GM19099 (cell line): ENCODE results near the gene RLN2.

Experiments used
- POLR2A ChIP-seq: IDR thresholded peaks from 3 replicates; pipeline ENCODE4 v1.6.1; 2011; ENCODE audit warnings: low read depth; ENCODE audit not compliant: insufficient read length; ENCODE audit errors: extremely low read depth

The RLN2 gene

GRCh38 chr9:5286262-5286661 lies 18.3 kb downstream of the RLN2 start:
- no peak for TF ChIP-seq POLR2A

GRCh38 chr9:5278486-5278885 lies 26.0 kb downstream of the RLN2 start:
- TF ChIP-seq POLR2A, result no peak

GRCh38 chr9:5274770-5275169 lies 29.7 kb downstream of the RLN2 start:
- no peak for TF ChIP-seq POLR2A

GRCh38 chr9:5269249-5269715 lies 35.2 kb downstream of the RLN2 start:
- no peak for TF ChIP-seq POLR2A

DNA sequence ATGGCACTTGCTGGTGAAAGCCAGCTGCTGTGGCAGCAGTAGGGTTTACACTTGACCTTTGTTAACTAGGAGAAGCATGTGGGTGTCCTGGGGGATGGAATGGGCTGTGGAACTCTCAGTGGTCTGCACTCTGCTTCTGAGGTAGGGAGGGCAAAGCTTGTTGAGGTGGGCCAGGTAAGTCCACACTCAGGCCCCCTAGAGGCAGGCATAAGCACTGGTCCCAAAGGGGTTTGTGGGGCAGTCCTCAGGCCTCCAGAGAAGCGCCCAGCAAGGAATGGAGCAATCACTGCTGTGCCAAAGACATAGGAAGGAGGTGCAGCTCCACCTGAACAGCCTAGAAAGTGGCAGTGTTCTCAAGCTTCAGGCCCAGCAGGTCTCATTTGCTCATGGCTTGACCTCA lies 38.6 kb downstream of the RLN2 start:
- no peak for TF ChIP-seq POLR2A

DNA sequence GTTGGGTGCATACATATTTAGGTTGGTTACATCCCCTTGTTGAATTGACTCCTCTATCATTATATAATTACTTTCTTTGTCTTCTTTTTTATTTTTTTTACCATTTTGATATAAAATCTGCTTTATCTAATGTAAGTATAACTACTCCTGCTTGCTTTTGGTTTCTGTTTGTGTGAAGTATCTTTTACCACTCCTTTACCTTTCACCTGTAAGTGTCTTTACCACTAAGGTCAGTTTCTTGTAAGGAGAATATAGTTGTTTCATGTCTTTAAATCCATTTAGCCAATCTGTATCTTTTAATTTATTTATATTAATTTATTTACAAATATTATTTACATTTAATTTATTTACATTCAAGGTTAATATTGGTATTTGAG lies 40.3 kb downstream of the RLN2 start:
- no peak for TF ChIP-seq POLR2A

- no peak for TF ChIP-seq POLR2A
Measured at GRCh38 chr9:5263351-5264218, 40.9 kb downstream of the RLN2 start.
